A673 (cell line): ENCODE measurements around the gene MKRN1.

Experiments
- CTCF ChIP-seq: fragments of 300-800, 200-600 bp; sonication (generic); conservative IDR thresholded peaks from 2 replicates; pipeline ENCODE4 v1.5.1; 2017; ENCODE audit warnings: low read depth, mild to moderate bottlenecking, antibody characterized with exemption, low read length, moderate library complexity, mixed read lengths
- EZH2 ChIP-seq: fragments of 200-600 bp; sonication (generic); IDR thresholded peaks from 2 replicates; pipeline ENCODE4 v1.6.1; 2017; ENCODE audit warnings: borderline replicate concordance, low read depth, mild to moderate bottlenecking, mixed read lengths, antibody characterized with exemption, low read length; ENCODE audit not compliant: poor library complexity, severe bottlenecking

GRCh38 chr7:140478246-140479061 is 851 bp downstream of the MKRN1 start:
- TF ChIP-seq CTCF (no peak), EZH2 (no peak)
